Measurements from ENCODE around the gene HNRNPUL1.

DNA sequence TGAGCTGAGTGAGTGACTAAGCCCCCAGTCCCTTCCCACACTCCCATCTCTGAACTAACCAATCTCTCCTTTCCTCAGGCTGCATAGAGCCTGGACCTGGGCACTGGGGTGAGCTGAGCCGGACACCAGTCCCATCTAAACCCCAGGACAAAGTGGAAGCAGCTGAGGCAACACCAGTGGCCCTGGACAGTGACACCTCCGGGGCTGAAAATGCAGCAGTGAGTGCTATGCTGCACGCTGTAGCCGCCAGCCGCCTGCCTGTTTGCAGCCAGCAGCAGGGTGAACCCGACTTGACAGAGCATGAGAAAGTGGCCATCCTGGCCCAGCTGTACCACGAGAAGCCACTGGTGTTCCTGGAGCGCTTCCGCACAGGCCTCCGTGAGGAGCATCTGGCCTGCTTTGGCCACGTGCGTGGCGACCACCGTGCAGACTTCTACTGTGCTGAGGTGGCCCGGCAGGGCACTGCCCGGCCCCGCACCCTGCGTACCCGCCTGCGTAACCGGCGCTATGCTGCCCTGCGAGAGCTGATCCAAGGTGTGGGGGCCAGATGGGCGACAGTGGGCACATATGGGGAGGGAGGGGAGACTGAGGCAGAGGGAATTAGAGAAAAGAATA lies 52.2 kb downstream of the HNRNPUL1 start:
- TF ChIP-seq, protein P1, sequence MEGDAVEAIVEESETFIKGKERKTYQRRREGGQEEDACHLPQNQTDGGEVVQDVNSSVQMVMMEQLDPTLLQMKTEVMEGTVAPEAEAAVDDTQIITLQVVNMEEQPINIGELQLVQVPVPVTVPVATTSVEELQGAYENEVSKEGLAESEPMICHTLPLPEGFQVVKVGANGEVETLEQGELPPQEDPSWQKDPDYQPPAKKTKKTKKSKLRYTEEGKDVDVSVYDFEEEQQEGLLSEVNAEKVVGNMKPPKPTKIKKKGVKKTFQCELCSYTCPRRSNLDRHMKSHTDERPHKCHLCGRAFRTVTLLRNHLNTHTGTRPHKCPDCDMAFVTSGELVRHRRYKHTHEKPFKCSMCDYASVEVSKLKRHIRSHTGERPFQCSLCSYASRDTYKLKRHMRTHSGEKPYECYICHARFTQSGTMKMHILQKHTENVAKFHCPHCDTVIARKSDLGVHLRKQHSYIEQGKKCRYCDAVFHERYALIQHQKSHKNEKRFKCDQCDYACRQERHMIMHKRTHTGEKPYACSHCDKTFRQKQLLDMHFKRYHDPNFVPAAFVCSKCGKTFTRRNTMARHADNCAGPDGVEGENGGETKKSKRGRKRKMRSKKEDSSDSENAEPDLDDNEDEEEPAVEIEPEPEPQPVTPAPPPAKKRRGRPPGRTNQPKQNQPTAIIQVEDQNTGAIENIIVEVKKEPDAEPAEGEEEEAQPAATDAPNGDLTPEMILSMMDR (IDR thresholded peaks at IDR 0.05) = no peak
- TF ChIP-seq POLR2A (IDR thresholded peaks at IDR 0.05) = no peak

Data from body of pancreas (tissue), 4 donors.